HEK293T (cell line): ENCODE measurements around the gene HMX2.

Experiments used
- CTCF ChIA-PET: fragments of 350-600 bp; formaldehyde crosslinking; extraction: SDS; loops from one replicate; lab custom pipeline; 2021; ENCODE audit warnings: antibody characterized with exemption, inconsistent platforms; lab: Yijun Ruan, JAX
- POLR2A ChIA-PET: fragments of 350-600 bp; formaldehyde crosslinking; extraction: SDS; loops from one replicate; lab custom pipeline; 2020; ENCODE audit warnings: antibody characterized with exemption, inconsistent platforms; lab: Yijun Ruan, JAX
- DNase-seq: peaks from one replicate; pipeline ENCODE4 v3.0.0; 2012; ENCODE audit warnings: mixed read lengths; ENCODE audit errors: extremely low spot score
- ARNT ChIP-seq: fragments of 450-650 bp; IDR thresholded peaks from 2 replicates; pipeline ENCODE4 v1.6.1; 2017; ENCODE audit warnings: mild to moderate bottlenecking
- BHLHE40 ChIP-seq: fragments of 450-650 bp; IDR thresholded peaks from 2 replicates; pipeline ENCODE4 v1.6.1; 2016; ENCODE audit warnings: mild to moderate bottlenecking, moderate library complexity, borderline replicate concordance
- CTBP1 ChIP-seq: fragments of 450-650 bp; IDR thresholded peaks from 2 replicates; pipeline ENCODE4 v1.6.1; 2016; ENCODE audit warnings: borderline replicate concordance
- ELF4 ChIP-seq: fragments of 450-650 bp; IDR thresholded peaks from 2 replicates; pipeline ENCODE4 v1.6.1; 2017; ENCODE audit warnings: antibody characterized with exemption
- FOXA1 ChIP-seq: fragments of 450-650 bp; IDR thresholded peaks from 2 replicates; pipeline ENCODE4 v1.6.1; 2016; ENCODE audit warnings: mild to moderate bottlenecking
- FOXK2 ChIP-seq: fragments of 450-650 bp; IDR thresholded peaks from 2 replicates; pipeline ENCODE4 v1.6.1; 2016; ENCODE audit warnings: mild to moderate bottlenecking
- FOXM1 ChIP-seq: fragments of 450-650 bp; IDR thresholded peaks from 2 replicates; pipeline ENCODE4 v1.6.1; 2017; ENCODE audit warnings: mild to moderate bottlenecking, borderline replicate concordance
- HDGF ChIP-seq: fragments of 450-650 bp; IDR thresholded peaks from 2 replicates; pipeline ENCODE4 v1.6.1; 2017; ENCODE audit warnings: antibody characterized with exemption, borderline replicate concordance
- L3MBTL2 ChIP-seq: fragments of 450-650 bp; conservative IDR thresholded peaks from 2 replicates; pipeline ENCODE4 v1.6.1; 2016; ENCODE audit warnings: mild to moderate bottlenecking
- LEF1 ChIP-seq: fragments of 450-650 bp; IDR thresholded peaks from 2 replicates; pipeline ENCODE4 v1.6.1; 2017; ENCODE audit warnings: mild to moderate bottlenecking, borderline replicate concordance
- NFRKB ChIP-seq: fragments of 450-650 bp; IDR thresholded peaks from 2 replicates; pipeline ENCODE4 v1.6.1; 2016; ENCODE audit warnings: mild to moderate bottlenecking, moderate library complexity
- PKNOX1 ChIP-seq: fragments of 450-650 bp; IDR thresholded peaks from 2 replicates; pipeline ENCODE4 v1.6.1; 2016
- SP1 ChIP-seq: fragments of 450-650 bp; IDR thresholded peaks from 2 replicates; pipeline ENCODE4 v1.6.1; 2017
- SUZ12 ChIP-seq: fragments of 450-650 bp; IDR thresholded peaks from 2 replicates; pipeline ENCODE4 v1.6.1; 2016; ENCODE audit warnings: mild to moderate bottlenecking
- TARDBP ChIP-seq: fragments of 450-650 bp; IDR thresholded peaks from 2 replicates; pipeline ENCODE4 v1.6.1; 2016
- ZNF384 ChIP-seq: fragments of 450-650 bp; IDR thresholded peaks from 2 replicates; pipeline ENCODE4 v1.6.1; 2016

The HMX2 gene

DNA sequence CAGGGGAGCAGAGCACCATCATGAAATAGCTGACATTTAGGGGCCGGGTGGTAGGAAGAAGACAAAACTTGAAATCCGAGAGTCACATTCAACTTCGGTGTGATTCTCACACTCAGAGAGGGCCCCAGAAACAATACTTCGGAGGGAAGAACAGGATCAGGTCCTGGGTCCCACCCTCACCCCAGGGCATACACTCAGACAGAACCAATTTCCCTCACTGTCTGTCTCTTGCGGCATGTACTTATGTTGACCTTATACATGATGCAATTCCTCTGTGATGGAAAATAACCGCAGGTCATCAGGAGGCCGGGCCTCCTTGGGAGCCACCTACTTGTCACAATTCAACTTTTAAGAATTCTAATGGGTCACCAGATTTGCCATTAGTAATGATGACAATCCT lies 38.5 kb upstream of the HMX2 start:
- ChIA-PET CTCF (interaction anchor here (0.7 kb wide), 1 partner anchor 415 kb away, joined by 3 read pairs; no protein-coding TSS in a partner anchor), POLR2A (no interaction called here)
- no peak for TF ChIP-seq FOXM1
- DNase-seq = no peak

DNA sequence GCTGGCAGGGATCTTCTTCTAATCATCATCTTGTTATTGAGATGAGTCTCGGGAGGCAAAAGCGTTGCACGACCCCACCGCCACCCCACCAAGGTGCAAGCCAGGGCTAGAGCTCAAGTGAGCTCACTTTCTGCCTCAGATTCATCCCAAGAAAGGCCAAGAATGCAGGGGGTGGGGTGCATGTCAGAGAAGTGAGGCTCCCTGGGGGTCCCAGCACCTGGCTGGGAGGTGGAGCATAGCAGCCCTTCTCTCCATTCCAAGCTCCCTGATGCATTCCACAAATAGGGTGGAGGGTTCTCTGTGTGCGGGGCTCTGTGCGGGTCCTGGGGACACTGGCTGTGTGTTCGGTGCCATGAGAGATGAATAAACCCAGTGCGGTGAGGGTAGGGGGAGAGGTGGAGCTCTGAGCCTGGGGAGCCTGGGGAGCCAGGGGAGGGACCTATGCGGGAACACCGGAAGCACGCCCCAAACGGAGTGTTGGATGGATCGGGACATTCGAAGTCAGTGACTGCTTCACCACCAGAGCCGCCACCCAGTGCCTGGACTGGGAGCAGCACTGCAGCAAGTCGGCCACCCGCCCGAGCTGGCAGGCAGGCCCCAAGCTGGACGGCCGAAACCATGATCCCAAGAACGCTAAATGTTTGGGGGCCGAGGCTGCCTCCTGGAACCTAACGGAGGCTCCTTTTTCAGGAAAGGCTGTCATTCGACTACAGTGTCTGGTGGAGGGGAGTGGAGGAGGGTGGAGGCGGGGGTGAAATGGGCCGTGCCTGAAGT lies 30.1 kb upstream of the HMX2 start:
- no peak for DNase-seq
- ChIA-PET POLR2A (no interaction called here), CTCF (no interaction called here)
- no peak for TF ChIP-seq FOXA1
- TF ChIP-seq PKNOX1 = no peak
- TF ChIP-seq FOXK2 = no peak

GRCh38 chr10:123119081-123119480 lies 28.9 kb upstream of the HMX2 start:
- ChIA-PET POLR2A (no interaction called here), CTCF (no interaction called here)
- DNase-seq = no peak
- no peak for TF ChIP-seq ELF4
- TF ChIP-seq SP1 = no peak
- TF ChIP-seq BHLHE40 = no peak
- TF ChIP-seq CTBP1 = no peak
- no peak for TF ChIP-seq LEF1
- no peak for TF ChIP-seq FOXM1
- no peak for TF ChIP-seq NFRKB
- TF ChIP-seq SUZ12 = no peak

DNA sequence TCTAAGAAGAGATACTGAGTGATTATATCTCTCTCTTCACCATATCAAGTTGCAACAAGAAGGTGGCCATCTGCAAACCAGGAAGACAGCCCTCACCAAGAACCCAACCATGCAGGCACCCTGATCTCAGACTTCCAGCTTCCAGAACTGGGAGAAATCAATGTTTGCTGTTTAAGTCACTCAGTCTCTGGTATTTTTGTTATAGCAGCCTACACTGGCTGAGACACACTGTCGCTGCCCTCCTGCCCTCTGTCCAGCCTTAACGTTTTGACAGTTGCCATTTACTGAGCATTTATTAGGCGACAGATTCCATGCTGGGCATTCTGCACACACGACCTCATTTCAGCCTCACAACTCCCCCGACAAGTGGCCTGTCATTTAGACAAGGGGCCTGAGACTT lies 21.7 kb upstream of the HMX2 start:
- CTCF ChIA-PET = no interaction called here
- TF ChIP-seq L3MBTL2 (no peak), FOXK2 (no peak), NFRKB (no peak), ZNF384 (no peak), FOXA1 (no peak), PKNOX1 (no peak), CTBP1 (no peak), ELF4 (no peak), FOXM1 (no peak), SUZ12 (no peak), ARNT (no peak), TARDBP (no peak), LEF1 (no peak)
- DNase-seq = no peak
- POLR2A ChIA-PET = no interaction called here

GRCh38 chr10:123129618-123130271 lies 18.2 kb upstream of the HMX2 start:
- DNase-seq = no peak
- POLR2A ChIA-PET = no interaction called here
- CTCF ChIA-PET = no interaction called here
- TF ChIP-seq CTBP1 (no peak), ARNT (no peak), TARDBP (no peak), FOXK2 (no peak), FOXM1 (no peak), FOXA1 (no peak), SP1 (no peak), L3MBTL2 (no peak), PKNOX1 (no peak), HDGF (no peak), ELF4 (no peak), BHLHE40 (no peak), SUZ12 (no peak), NFRKB (no peak)

DNA sequence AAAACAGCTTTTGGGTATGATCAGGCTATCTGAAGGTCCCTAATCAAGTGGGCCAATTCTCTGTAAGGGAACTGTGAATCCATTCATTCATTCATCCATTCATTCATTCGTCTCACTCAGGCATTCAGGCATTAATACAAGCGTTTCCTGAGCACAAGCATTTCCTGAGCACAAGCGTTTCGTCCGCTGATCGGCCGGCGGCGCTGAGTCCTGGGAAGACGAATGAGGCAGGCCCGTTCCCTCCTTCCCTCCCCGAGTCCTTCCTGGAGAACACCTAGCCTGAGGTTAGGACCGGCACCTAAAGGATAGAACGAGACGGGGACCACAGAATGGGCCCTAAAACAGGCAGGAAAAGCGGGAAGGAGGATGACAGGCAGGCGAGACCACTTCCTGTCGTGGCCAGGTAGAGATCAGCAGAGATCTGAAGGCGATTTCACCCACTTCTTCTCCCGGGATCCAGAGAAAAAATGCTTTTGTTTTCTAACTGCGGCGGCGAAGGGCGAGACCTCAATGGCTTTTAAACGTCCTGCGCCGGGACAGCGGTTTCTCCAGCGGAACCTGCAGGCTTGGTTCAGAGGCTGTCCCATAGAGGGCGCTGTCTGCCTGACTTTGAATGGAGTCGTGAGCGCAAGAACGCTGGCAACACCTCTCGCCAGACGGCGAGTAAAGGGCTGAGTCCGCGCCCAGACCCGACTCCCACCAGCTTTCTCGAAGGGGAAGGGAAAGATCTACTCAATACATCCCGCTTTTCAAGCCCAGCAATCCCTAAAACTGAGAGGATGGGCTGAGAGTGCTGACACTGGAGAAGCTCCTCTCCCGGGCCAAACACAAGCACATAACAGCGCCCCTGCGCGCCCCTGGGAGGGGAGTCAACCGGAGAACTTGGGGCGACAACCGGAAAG lies 15.1 kb upstream of the HMX2 start:
- TF ChIP-seq BHLHE40 = no peak
- TF ChIP-seq L3MBTL2 = peak; percentile 41
- ChIA-PET POLR2A (interaction anchor here (1.1 kb wide), 1 partner anchor 21 kb away, joined by 7 read pairs; the partner anchor contains the start of gene BUB3), CTCF (interaction anchor here (0.6 to 0.8 kb wide), 3 partner anchors 10 to 31 kb away, joined by 3 to 4 read pairs (median 3); no protein-coding TSS in a partner anchor)
- DNase-seq = peak; percentile 96
